Activated T-helper 9 cell treated with anti-CD3 and anti-CD28 coated beads, Interleukin-2, amount 50 U/mL, for 16 hours (primary cell): ENCODE measurements around the gene ALDH1L1.
"Not testable (repeated sequence)": the region's sequence is repeated elsewhere in the genome, so short reads cannot be mapped to it uniquely, and the experiment has no call there.

Experiments used
- DNase-seq: peaks from one replicate; pipeline ENCODE4 v3.0.0-alpha.2; 2020; ENCODE audit warnings: low read depth

Gene ALDH1L1

DNA sequence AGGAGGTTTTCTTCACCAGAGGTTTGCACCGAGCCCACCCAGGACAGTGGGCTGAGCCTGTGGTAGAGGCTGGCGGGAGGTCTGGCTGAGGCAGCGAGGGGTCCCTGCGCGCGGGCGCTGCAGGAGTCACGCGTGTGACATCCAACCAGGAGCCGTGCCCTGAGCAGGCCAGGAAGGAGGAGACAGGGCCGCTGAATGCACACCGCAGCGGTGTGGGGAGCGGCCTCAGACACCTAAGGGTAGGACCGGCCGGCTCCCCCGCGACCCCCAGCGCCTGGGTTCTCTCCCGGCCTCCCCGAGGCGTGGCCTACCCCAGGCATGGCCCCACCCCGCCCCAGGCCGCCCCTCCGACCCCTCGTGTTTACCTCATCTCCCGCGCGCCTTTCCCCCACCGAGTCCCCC is 96.9 kb downstream of the ALDH1L1 start:
- no peak for DNase-seq

DNA sequence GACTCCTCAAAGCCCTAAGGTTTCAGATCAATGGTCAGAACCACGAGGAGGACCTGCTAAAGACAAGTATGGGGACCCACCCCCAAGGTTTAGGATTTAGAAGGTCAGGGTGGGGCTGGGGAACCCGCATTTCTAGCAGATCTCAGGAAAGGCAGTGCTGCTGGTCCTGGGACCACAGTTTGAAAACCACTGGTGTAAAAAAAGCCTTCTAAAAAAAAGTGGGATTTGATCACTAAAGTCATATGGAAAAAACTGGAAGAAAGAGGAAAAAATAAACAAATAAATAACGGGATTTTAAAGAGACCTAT is 97.3 kb downstream of the ALDH1L1 start:
- no peak for DNase-seq

DNA sequence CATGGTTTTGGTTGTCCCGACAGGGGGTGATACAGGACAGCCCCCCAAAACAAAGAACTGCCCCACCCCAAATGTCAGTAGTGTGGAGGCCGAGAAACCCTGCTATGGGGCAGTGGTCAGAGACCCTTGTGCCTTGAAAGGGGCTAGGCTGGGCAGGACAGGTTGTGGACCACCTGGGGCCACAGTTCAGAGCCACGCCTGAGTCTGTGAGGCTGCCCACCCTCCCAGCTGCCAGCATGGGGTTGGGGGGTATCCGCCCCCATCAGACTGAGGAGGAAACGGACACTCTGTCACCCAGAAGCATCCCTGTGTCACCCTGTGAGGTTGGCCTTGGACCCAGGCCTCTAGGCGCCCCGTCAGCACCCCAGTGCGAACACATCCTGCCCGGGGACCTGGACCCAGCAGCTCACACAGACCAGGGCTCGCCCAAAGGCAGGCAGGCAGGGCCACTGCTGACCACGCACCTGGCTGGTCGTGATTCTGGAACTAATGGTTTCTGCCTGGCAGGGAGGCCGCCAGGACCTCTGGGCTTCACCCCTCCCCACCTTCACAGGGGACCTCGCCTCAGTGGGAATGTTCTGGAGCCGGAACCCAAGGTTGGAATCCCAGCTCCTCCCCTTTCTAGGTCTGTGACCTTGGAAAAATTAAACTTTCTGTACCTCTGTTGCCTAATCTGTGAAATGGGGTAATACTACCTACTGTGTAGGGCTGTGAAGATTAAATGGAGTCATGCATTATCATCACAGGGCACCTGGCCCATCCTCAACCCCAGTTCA is 97.8 kb downstream of the ALDH1L1 start:
- no peak for DNase-seq

DNA sequence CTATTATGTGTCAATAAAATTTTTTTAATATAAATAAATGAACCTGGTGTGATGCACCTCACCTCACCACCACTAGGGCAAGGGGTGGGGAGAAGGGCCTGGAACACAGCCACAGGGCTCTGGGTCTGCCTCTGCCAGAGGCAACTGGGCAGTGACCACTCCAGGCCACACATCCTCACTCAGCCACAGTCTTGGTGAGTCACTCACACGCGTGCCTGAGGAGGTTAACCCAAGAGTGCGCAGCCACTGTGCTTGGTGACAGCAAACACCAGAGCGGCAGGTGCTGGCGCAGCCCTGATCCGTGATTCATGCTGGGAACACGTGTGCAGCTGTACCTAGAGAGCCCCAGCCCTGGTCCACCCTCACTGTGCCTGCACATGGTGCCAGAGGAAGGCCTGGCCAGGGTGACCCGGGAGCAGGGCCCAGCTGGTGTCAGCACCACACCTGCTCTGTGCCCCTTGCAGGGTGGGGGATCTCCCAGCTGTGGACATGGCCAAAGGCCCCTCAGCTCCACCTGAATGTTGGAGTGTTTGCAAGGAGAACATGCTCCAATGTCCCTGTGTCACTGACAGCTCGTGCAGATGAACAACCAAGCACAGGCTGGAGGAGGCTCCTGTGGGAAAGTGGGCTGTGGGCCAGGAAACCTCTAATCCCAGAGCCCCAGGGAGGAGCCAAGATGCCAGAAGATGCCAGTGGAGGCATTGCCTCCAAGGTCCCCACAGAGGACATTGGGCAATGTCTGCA is 98.6 kb downstream of the ALDH1L1 start:
- DNase-seq, result no peak

DNA sequence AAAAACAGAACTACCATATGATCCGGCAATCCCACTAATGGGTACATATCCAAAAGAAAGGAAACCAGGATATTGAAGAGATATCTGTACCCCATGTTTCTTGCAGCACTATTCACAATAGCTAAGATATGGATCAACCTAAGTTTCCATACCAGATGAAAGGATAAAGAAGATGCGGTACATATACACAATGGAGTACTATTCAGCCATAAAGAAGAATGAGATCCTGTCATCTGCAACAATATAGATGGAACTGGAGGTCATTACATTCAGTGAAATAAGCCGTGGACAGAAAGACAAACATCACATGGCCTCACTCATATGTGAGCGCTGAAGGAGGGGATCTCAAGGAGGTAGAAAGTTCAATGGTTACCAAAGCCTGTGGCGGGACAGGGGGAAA is 99.4 kb downstream of the ALDH1L1 start:
- no peak for DNase-seq

DNA sequence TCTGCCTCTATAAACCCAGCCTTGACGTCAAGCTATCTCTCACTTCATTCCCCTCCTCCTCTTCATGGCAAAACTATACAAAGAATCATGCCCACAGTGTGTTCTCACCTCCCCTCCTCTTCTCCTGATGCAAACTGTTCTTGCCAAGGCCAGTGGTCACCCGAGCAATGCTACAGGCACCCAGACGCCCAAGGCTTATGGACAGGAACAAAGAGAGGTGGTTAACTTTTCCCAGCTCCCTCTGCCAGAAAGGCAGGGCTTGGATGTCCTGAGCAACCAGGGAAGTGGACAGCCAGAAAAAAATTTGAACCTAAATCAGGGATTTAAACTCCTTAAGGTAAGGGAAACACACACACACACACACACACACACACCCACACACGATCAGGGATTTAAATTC is 101.5 kb downstream of the ALDH1L1 start:
- no peak for DNase-seq

DNA sequence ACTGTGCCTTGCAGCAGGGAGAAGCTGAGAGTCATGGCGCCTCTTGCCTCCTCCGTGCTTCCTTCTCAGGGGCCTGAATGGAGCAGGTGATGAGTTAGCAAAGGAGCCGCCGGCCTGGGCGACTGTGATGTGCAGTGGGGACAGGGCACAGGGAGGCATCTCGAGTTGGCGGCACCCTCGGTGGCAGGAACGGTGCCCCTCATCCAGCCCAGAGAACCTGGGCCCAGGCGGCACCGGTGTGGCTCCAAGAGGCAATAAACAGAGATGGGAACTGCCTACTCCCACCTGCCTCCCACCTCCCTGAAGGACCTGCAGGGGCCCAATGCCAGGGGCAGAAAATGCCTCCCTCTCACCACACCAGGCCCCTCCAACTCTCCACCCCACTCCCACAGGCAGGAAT is 102.6 kb downstream of the ALDH1L1 start:
- DNase-seq, result no peak

DNA sequence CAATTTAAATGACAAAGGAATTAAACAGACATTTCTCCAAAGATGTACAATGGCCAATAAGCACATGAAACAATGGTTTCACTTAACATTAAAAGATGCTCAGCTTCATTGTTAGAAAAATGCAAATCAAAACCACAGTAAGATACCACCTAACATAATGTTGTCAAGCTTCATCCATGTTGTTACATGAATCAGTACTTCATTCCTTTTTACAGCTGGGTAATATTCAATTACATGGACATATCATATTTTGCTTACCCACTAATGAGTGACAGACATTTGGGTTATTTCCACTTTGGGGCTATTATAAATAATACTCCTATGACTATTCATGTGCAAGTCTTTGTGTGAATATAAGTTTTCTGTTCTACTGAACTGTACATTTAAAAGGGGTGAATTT is 104.2 kb downstream of the ALDH1L1 start:
- DNase-seq, result no peak

DNA sequence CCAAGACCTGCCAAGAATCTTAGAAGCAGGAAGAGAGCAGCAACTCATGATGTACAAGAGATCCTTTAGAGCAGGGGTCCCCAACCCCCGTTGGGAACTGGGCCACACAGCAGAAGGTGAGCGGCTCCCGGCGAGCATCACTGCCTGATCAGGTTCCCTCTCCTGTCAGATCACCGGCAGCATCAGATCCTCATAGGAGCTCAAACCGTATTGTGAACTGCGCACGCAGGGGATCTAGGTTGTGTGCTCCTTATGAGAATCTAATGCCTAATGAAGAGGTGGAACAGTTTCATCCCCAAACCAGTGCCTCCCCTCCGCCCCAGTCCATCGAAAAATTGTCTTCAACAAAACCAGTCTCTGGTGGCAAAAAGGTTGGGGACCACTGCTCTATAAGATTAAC is 110.2 kb downstream of the ALDH1L1 start:
- DNase-seq, result no peak

DNA sequence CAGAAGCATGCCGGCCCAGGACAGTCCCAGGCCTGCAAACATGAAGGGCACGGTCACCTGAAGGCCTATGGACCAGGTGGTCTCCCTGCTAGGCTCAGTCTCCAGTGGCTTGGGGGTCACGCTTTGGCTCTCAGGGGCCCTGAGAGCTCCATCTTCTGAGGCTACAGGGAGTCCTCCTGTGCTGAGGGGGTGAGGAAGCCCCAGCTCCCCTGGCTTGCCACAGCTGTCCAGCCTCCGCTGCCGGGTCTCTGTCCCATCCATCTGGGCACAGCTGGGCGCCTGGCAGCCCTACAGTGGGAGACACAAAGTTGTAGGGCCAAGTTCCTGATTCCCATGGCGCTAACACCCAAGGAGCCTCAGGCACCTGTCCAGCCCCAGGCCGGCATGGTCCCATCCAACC is 112.4 kb downstream of the ALDH1L1 start:
- DNase-seq, result no peak

DNA sequence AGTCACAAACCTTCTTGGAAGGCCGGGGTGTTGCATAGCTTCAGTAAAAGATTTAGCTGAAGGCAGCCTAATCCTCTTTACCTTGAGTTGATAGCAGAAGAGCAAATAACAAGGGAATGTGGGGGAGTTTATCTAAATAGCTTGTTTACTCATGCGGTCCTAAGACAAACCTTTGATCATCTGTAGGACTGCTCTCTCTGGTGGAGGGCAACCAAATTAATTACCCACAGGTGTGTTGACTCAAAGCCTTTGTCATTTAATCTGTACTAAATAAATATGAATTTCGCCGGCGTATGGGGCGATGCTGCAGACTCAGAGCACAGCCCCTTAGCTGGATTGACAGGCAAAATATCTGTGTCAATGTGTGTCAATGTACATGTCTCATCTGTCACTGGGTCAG is 113.7 kb downstream of the ALDH1L1 start:
- DNase-seq, result not testable (repeated sequence)

DNA sequence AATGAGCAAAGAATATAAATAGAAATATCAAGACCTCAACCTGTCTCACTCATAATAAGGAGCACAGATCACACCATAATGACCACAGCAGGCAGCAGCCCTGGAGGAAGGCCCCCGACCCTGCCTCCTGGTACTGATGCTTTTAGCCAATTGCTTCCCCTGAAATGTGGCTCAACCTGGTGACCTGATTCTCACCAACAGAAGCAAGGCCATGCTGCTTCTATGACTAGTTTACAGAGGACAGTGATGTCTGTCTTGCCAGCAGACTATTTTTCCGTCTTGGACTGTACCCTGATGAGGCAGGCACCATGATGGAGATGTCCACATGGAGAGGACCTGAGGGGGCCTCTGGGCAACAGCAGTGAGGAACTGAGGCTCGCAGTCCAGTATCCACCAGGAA is 114.5 kb downstream of the ALDH1L1 start:
- DNase-seq, result no peak

DNA sequence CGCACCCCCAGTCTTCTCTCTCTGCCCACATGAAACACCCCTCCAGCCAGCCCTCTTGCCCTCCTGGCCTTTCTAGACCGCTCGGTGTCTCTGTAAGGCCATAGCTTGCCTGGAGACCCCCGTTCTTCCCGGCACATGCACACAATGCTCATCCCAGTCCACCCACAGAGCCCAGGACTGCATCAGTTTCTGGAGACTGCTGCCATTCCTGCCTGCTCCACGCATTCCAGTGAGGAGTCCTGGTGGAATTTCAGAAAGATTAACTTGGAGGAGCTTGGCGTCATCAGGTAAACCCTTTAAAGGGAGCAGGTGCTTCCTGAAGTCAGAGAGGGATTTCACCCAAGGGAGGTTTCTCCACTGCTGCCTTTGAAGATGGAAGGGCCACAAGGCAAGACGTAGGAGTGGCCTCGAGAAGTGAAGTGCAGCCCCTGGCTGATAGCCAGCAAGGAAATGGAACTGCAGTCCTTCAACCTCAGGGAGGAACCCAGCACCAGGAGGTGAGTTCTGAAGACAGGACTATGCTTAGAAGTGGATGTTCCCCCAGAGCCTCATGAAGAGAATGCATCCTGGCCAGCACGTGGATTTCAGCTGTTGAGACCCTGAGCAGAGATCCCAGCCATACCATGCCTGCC is 115.6 kb downstream of the ALDH1L1 start:
- no peak for DNase-seq

DNA sequence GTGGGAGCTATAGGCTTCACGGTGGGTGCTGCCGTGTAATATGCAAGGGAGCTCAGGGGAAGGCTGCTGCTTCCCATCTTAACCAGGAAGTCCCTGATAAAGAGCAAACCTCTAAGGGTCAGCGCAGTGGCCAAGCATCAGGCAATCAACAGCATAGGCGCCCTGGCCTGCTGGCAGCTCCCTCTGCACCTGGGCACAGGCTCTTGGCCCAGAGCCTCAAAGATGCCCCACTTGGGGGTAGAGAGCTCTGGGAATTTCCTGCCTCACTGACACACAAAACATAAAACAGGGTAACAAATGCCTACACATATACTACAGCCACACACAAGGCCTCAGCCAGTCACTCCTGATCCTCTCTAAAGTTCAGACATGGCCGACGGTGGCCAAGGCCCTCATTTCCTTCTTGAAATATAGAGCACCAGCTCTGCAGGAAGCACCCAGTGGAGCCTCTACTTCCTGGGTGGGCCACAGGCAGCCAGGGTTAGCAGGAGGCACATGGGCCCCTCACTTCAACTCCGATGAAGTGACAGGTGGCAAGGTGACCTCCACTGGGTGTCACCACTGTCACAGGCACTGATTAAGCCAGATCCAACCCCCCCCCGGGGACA is 116.9 kb downstream of the ALDH1L1 start:
- no peak for DNase-seq

DNA sequence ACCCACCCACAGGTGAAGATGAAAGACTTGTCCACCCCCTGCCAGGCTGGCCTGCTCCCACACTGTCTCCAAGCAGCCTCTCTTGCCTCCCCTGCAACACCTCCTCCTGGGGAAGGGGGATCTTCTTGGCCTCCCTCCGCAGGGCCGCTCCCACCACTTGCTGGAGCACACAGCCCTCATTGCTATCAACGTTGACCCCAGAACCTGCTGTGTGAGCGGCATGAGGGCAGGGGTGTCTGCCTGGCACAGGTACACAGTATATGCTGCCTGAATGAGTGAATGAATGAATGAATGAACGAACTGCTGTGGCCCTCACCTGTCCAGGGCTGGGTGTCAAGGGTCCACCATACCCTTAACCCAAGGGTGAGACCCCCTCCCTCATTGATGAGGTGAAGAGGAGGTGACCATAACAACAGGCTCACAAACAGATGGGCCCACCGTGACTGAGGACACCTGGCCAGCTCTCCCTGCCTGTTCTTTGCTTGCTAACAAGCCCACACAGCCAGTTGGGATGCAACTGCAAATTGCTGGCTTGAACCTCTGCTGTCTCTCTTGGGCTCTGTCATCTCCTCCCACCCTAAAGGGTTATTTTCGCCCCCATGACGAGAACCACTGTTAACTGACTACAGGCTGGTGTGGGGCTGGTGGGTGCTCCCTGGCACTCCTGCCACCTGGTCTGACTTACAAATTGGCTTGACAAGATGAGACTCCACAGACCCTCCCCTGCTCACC is 118.9 kb downstream of the ALDH1L1 start:
- no peak for DNase-seq

DNA sequence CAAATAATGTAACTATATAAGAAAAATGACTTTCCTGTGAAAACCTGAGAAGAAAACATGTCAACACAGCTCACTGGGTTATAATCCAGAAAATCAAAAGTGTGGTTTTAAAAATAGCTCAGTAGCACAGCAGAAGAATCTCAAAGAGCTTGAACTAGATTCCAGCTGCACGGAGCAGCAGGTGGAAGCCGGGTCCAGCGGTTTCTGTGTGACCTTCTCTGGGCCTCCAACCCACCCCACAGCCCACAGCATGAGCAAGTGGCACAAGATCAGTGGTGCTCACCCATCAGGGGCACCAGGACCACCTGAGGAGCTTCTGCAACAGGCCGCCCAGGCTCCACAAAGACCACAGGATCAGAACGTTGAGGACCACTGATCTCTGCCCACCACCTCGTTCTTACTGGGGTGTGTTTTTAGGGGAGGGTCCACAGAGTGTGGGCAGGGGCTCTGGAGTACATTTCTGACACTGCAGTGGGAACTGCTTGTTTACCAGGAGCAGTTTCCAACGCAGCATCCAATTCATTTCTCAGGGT is 119.7 kb downstream of the ALDH1L1 start:
- DNase-seq, result no peak

DNA sequence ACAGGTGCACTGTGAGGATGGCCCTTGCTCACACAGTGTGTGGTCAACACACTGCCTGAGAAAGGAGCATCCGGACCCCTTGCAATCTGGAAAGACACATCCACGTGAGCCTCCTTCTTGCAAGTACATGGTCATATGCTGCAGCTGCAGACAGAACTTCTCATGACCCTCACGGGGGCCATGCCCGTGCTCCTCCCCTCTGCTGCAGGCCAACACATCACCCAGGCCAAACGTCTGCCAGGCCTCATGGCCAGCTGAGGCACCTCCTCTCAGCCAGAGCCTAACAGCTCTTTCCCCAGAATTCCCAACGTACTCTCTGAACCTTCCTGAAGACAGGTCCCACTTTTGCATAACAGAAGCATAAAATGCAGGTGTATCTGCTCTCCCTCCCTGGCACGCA is 121.7 kb downstream of the ALDH1L1 start:
- no peak for DNase-seq

DNA sequence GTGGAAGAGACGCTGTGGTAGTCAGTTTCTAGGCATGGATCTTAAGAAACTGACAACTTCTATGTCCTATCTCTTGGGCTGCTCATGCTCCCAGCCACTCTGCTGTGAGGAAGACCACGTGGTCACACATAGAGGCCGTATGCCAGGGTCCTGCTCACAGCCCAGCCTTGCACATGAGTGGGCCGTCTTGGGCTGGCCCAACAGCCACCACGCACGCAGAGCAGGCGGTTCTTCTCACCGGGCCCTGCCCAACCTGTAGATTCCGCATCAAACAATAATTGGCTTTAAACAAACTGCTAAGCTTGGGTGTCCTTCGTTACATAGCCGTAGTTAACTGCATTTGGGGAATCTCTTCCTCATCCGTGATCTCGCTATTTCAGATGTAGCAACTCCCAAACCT is 122.5 kb downstream of the ALDH1L1 start:
- DNase-seq, result no peak

DNA sequence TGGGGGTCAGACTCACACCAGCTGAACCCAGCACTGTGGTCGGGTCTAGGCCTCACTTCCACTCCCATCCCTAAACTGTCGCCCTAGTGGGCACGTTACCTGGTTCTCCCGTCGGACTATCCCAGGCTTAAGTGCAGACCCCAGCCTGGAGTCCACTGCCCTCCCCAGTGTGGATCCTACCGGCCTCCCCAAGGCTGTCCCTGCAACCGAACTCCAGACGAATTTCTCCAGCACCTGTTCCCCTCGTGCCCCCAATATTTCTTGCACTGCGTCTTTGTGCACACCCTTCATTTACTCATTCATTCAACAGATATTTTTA is 122.9 kb downstream of the ALDH1L1 start:
- DNase-seq, result no peak

DNA sequence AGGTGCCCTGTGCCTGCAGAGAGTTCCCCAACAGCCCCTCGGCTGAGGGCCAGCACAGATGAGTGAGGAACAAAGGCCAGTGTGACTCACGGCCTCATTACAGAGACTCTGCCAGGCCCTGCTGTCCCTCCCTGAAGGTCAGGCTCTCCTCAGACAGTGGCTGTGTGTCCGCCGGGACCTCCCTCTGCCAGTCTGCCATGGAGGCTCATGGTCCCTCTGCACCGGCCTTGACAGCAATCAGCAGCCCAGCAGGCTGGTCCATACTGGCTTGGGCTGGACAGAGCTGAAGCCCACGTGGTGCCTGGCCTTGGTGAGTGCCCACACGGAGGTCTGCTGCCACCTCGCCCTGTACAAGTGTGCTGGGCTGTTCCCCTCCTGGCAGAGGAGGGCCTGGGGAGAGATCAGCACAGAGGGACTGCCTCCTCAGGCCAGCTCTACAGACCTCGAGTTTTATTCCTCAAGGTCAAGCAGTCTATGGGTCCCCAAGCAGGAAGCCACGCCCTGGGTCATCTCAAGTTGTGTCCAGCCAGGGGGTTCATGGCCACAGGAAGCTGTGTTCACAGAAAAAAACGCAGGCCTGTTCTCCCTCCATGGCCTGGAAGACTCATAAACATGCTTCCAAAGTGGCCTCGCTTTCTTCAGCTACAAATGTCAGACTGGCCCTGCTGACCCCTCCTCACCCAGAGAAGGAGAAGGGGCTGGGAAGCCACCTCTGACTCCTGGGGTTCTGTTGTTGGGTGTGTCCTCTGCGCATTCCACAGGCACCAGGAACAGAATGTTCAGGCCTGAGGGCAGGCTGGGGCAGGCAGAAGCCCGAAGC is 123.5 kb downstream of the ALDH1L1 start:
- DNase-seq, result no peak

DNA sequence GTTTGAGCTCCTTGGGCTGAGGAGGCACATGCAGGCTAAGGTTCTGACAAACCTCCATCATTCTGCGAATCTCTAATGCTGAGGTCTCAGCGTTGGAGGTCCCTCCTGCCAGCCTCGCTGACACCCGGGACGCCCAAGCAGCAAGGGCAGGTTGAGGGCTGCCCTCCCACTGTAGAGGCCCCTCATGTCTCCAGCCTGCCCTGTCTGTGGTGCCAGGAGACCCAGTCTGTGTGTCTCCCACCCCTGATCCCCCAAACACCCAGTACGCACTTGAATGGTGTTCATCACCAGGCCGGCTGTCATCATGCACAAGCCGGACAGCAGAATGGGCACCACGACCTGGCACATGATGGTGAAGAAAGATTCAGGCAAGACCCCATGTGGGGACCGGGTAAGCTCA is 124.3 kb downstream of the ALDH1L1 start:
- DNase-seq, result no peak
